ENCODE results near the gene C10orf90. TPM values are rescaled to one million over a fixed set of nuclear protein-coding genes. Genes with fewer than 3 reads are reported as not detected.

C10orf90 gene
- total and polyA plus RNA-seq, 2 donors (not counting 3 experiments of a cell fraction or from before 2014, with no cell fraction given) = not detected

- H3K4me2 ChIP-seq (ENCODE audit: insufficient read depth, low read length) = no peak overlapping the region
Measured at GRCh38 chr10:126520751-126521317, 149.7 kb downstream of the C10orf90 start.

More at GRCh38 chr10:126520751-126521317, 149.7 kb downstream of the C10orf90 start:
- intact Hi-C loops (cut with micrococcal nuclease) = no loop called here
- dilution Hi-C loops (cut with MboI; ENCODE audit: extremely low pct_ligation_motif_present, low sequenced_read_pairs) = no loop called here
- Histone ChIP-seq H3K27me3 (ENCODE audit: control insufficient read depth in 2 of 2, insufficient read depth in 2 of 2, low read length in 2 of 2) (no peaks in the 10 kb centered on the region), H3K79me2 (ENCODE audit: control insufficient read depth, insufficient read depth, low read length) (no peaks in the 10 kb centered on the region), H2AFZ (ENCODE audit: low read depth, low read length) (no peak overlapping the region), H4K20me1 (replicated peaks; ENCODE audit: control insufficient read depth, extremely low read depth, insufficient read depth, low read length) (no peaks in the 10 kb centered on the region), H3K9me1 (replicated peaks; ENCODE audit: control insufficient read depth, extremely low read depth, insufficient read depth, low read length) (no peaks in the 10 kb centered on the region), H3K36me3 (ENCODE audit: control insufficient read depth in 2 of 2, extremely low read depth in 1 of 2, insufficient read depth in 2 of 2, low read length in 2 of 2) (no peaks in the 10 kb centered on the region), H3K4me1 (ENCODE audit: control insufficient read depth, extremely low read depth, insufficient read depth, low read length) (no peaks in the 10 kb centered on the region), H3K27ac (ENCODE audit: insufficient read depth, low read depth, low read length) (no peak overlapping the region), H3K4me3 (replicated peaks in 1 of 3; ENCODE audit: insufficient read depth in 1 of 3, low read depth in 1 of 3, low read length in 3 of 3) (no peak overlapping the region), H3K9me3 (replicated peaks; ENCODE audit: control insufficient read depth, insufficient read depth, low read length) (no peaks in the 10 kb centered on the region), H3K9ac (replicated peaks; ENCODE audit: extremely low read depth, insufficient read depth, low read length) (no peak overlapping the region)
- ChIA-PET POLR2A (no interaction called here), CTCF (no interaction called here)
- no TSS peak for BruUV-seq (replicated peaks)
- no peak for FAIRE-seq
- TF ChIP-seq POLR2A (IDR thresholded peaks at IDR 0.05; ENCODE audit: low read depth, low read length) (no peak), MYC (IDR thresholded peaks at IDR 0.05; ENCODE audit: low read depth, low read length) (no peak), MAX (IDR thresholded peaks at IDR 0.05; ENCODE audit: insufficient read depth, insufficient read length) (no peak), GATA2 (IDR thresholded peaks at IDR 0.05; ENCODE audit: insufficient read depth, insufficient read length, low read depth, low read length) (no peak), FOS (IDR thresholded peaks at IDR 0.05; ENCODE audit: borderline replicate concordance, insufficient read depth, low read length) (no peak), CTCF (IDR thresholded peaks at IDR 0.05; ENCODE audit: extremely low read depth in 1 of 2, insufficient read depth in 1 of 2, low read depth in 1 of 2, low read length in 2 of 2) (no peak), JUN (IDR thresholded peaks at IDR 0.05; ENCODE audit: borderline replicate concordance, insufficient read depth, insufficient read length, low read depth) (no peak), EZH2 (IDR thresholded peaks at IDR 0.05; ENCODE audit: borderline replicate concordance, low read depth, low read length, severe bottlenecking) (no peak), POLR2AphosphoS5 (IDR thresholded peaks at IDR 0.05; ENCODE audit: insufficient read depth, low read depth, low read length) (no peak)
- DNase-seq (ENCODE audit: low read depth, low spot score) = no peak
